HL-60 (cell line): ENCODE measurements around the gene IQGAP2.

Experiments used
- TF ChIP-seq, protein P1 (sequence below): IDR thresholded peaks from one replicate; pipeline ENCODE4 v1.5.1; 2011; ENCODE audit warnings: low read length, control low read depth, inconsistent platforms; ENCODE audit not compliant: insufficient read depth
- TF ChIP-seq, protein P2 (sequence below): IDR thresholded peaks from 2 replicates; pipeline ENCODE4 v1.6.1; 2012; ENCODE audit warnings: low read depth; ENCODE audit not compliant: insufficient replicate concordance

DNA sequence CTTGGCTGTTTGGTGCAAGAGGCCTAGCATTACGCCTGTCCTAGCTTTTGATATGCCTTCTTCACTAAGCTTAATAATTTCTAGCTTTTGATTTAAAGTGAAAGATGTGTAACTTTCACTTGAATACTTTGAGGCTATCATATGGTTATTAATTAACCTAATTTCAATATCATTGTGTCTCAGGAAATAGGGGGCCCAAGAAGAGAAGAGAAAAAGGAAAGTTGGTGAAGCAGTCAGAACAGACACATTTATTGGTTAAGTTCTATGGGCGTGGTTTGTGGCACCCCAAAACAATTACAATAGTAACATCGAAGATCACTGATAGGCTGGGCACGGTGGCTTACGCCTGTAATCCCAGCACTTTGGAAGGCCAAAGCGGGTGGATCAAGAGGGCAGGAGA lies 261.0 kb downstream of the IQGAP2 start:
- TF ChIP-seq, protein P1, sequence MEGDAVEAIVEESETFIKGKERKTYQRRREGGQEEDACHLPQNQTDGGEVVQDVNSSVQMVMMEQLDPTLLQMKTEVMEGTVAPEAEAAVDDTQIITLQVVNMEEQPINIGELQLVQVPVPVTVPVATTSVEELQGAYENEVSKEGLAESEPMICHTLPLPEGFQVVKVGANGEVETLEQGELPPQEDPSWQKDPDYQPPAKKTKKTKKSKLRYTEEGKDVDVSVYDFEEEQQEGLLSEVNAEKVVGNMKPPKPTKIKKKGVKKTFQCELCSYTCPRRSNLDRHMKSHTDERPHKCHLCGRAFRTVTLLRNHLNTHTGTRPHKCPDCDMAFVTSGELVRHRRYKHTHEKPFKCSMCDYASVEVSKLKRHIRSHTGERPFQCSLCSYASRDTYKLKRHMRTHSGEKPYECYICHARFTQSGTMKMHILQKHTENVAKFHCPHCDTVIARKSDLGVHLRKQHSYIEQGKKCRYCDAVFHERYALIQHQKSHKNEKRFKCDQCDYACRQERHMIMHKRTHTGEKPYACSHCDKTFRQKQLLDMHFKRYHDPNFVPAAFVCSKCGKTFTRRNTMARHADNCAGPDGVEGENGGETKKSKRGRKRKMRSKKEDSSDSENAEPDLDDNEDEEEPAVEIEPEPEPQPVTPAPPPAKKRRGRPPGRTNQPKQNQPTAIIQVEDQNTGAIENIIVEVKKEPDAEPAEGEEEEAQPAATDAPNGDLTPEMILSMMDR = no peak
- TF ChIP-seq, protein P2, sequence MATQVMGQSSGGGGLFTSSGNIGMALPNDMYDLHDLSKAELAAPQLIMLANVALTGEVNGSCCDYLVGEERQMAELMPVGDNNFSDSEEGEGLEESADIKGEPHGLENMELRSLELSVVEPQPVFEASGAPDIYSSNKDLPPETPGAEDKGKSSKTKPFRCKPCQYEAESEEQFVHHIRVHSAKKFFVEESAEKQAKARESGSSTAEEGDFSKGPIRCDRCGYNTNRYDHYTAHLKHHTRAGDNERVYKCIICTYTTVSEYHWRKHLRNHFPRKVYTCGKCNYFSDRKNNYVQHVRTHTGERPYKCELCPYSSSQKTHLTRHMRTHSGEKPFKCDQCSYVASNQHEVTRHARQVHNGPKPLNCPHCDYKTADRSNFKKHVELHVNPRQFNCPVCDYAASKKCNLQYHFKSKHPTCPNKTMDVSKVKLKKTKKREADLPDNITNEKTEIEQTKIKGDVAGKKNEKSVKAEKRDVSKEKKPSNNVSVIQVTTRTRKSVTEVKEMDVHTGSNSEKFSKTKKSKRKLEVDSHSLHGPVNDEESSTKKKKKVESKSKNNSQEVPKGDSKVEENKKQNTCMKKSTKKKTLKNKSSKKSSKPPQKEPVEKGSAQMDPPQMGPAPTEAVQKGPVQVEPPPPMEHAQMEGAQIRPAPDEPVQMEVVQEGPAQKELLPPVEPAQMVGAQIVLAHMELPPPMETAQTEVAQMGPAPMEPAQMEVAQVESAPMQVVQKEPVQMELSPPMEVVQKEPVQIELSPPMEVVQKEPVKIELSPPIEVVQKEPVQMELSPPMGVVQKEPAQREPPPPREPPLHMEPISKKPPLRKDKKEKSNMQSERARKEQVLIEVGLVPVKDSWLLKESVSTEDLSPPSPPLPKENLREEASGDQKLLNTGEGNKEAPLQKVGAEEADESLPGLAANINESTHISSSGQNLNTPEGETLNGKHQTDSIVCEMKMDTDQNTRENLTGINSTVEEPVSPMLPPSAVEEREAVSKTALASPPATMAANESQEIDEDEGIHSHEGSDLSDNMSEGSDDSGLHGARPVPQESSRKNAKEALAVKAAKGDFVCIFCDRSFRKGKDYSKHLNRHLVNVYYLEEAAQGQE = no peak
